T-helper 1 cell treated with Interleukin-12 subunit alpha and Interleukin-12 subunit beta and Interleukin-4 antibody, amounts not matched to agents 30 ng/mL and 1 ng/mL, for 36 hours (primary cell): ENCODE data around the gene ANKRD33. TPM values are rescaled to one million over a fixed set of nuclear protein-coding genes. Genes with fewer than 3 reads are reported as not detected.

ENCODE experiments used
- intact Hi-C: fragments of 100-400 bp; cut with micrococcal nuclease; formaldehyde crosslinking; loops from one replicate; pipeline ENCODE4 v1.15.1; 2024
- total RNA-seq: library from RNA; stranded (reverse); gene quantifications from 2 replicates; pipeline ENCODE4 v1.2.3, GENCODE V29; 2022

Gene ANKRD33
- total RNA-seq, 1 donor from 2014 or later: not detected

- intact Hi-C loops: no loop called here
Measured at GRCh38 chr12:51898937-51899336, 11.0 kb downstream of the ANKRD33 start.

GRCh38 chr12:51900323-51900889 is 12.5 kb downstream of the ANKRD33 start:
- intact Hi-C loops: no loop called here

- intact Hi-C loops: no loop called here
Measured at GRCh38 chr12:51901121-51901817, 13.4 kb downstream of the ANKRD33 start.

- intact Hi-C loops: no loop called here
Measured at GRCh38 chr12:51901881-51902280, 14.0 kb downstream of the ANKRD33 start.

- intact Hi-C loops: no loop called here
Measured at GRCh38 chr12:51904951-51905470, 17.1 kb downstream of the ANKRD33 start.

GRCh38 chr12:51905471-51906429 is 17.8 kb downstream of the ANKRD33 start:
- intact Hi-C loops: no loop called here

- intact Hi-C loops: no loop called here
Measured at GRCh38 chr12:51906430-51907082, 18.7 kb downstream of the ANKRD33 start.

- intact Hi-C loops: no loop called here
Measured at GRCh38 chr12:51907083-51907855, 19.4 kb downstream of the ANKRD33 start, which contains the start of gene ACVRL1. TSS of gene ACVRL1 (plus strand) at chr12:51907504. CDS start at chr12:51912475, 4,971 bp downstream.

GRCh38 chr12:51907856-51908425 is 20.0 kb downstream of the ANKRD33 start:
- intact Hi-C loops: no loop called here

GRCh38 chr12:51908876-51909592 is 21.1 kb downstream of the ANKRD33 start:
- intact Hi-C loops: no loop called here

GRCh38 chr12:51910168-51910567 is 22.3 kb downstream of the ANKRD33 start:
- intact Hi-C loops: no loop called here

GRCh38 chr12:51910691-51911090 is 22.8 kb downstream of the ANKRD33 start:
- intact Hi-C loops: no loop called here

GRCh38 chr12:51911307-51911706 is 23.4 kb downstream of the ANKRD33 start:
- intact Hi-C loops: no loop called here

- intact Hi-C loops: no loop called here
Measured at GRCh38 chr12:51911788-51912711, 24.1 kb downstream of the ANKRD33 start.

GRCh38 chr12:51913071-51914033 is 25.4 kb downstream of the ANKRD33 start:
- intact Hi-C loops: no loop called here

GRCh38 chr12:51914034-51914923 is 26.4 kb downstream of the ANKRD33 start:
- intact Hi-C loops: no loop called here
